Endothelial cell of umbilical vein (primary cell): ENCODE measurements around the gene SPATA3. TPM values are rescaled to one million over a fixed set of nuclear protein-coding genes. Genes with fewer than 3 reads are reported as not detected.

Experiments
- BruUV-seq: library from RNA; stranded (reverse); fragments of 400-500 nt; replicated peaks from 2 replicates; lab custom pipeline; 2021; lab: Mats Ljungman, UMichigan
- CTCF ChIA-PET: fragments of 300-600, 350-600 bp; sonication (Branson Sonifier 250); formaldehyde crosslinking; loops from one replicate; lab custom pipeline; 2021; ENCODE audit warnings: antibody characterized with exemption, inconsistent platforms; lab: Charles Lee
- POLR2A ChIA-PET: fragments of 300-600, 350-600 bp; sonication (Branson Sonifier 250); formaldehyde crosslinking; loops from one replicate; lab custom pipeline; 2021; ENCODE audit warnings: antibody characterized with exemption, inconsistent platforms; lab: Charles Lee
- DNase-seq: peaks from one replicate; pipeline ENCODE4 v3.0.0-alpha.2; 2011; ENCODE audit warnings: low read depth, low spot score
- FAIRE-seq: peaks from 2 replicates; lab custom pipeline; 2011; peaks lifted over from hg19 to GRCh38; lab: Jason Lieb, UNC
- H2AFZ ChIP-seq: 2 replicates; pipeline ENCODE4 v1.6.0; 2012; ENCODE audit warnings: low read depth, low read length, control low read depth, inconsistent platforms
- H3K27ac ChIP-seq: 2 replicates; pipeline ENCODE4 v1.5.1; 2011; ENCODE audit warnings: low read depth, mild to moderate bottlenecking, control low read depth, low read length, moderate library complexity; ENCODE audit not compliant: insufficient read depth
- H3K27me3 ChIP-seq, 2 experiments: 2 replicates each; pipeline versions ENCODE4 v1.6.0 to v1.6.1; 2011; ENCODE audit warnings: low read length in 2 of 2, mixed read lengths in 1 of 2; ENCODE audit not compliant: control insufficient read depth in 2 of 2, insufficient read depth in 2 of 2
- H3K36me3 ChIP-seq, 2 experiments: 2 replicates in 1 of 2; 3 replicates in 1 of 2; pipeline ENCODE4 v1.5.1; 2011; ENCODE audit warnings: low read length in 2 of 2, mild to moderate bottlenecking in 1 of 2, moderate library complexity in 1 of 2; ENCODE audit not compliant: control insufficient read depth in 2 of 2, insufficient read depth in 2 of 2; ENCODE audit errors: extremely low read depth in 1 of 2
- H3K4me1 ChIP-seq: 3 replicates; pipeline ENCODE4 v1.5.1; 2011; ENCODE audit warnings: mild to moderate bottlenecking, low read length; ENCODE audit not compliant: control insufficient read depth, insufficient read depth; ENCODE audit errors: extremely low read depth
- H3K4me2 ChIP-seq: 2 replicates; pipeline ENCODE4 v1.6.1; 2011; ENCODE audit warnings: low read length, control low read depth, mixed read lengths; ENCODE audit not compliant: insufficient read depth
- H3K4me3 ChIP-seq, 3 experiments: fragments of 200-600 bp in 1 of 3; sonication (generic), shearing (Covaris generic) in 1 of 3; replicated peaks in 1 of 3; 2 replicates each; pipeline ENCODE4 v1.5.1; 2011 to 2016; ENCODE audit warnings: control low read depth in 3 of 3, low read length in 3 of 3, mild to moderate bottlenecking in 2 of 3, inconsistent platforms in 1 of 3, low read depth in 1 of 3, moderate library complexity in 1 of 3; ENCODE audit not compliant: insufficient read depth in 1 of 3
- H3K79me2 ChIP-seq: 2 replicates; pipeline ENCODE4 v1.6.0; 2012; ENCODE audit warnings: low read length, inconsistent platforms; ENCODE audit not compliant: control insufficient read depth, insufficient read depth
- H3K9ac ChIP-seq: replicated peaks from 2 replicates; pipeline ENCODE3; 2011; ENCODE audit warnings: low read length, control low read depth; ENCODE audit not compliant: insufficient read depth; ENCODE audit errors: extremely low read depth
- H3K9me1 ChIP-seq: replicated peaks from 3 replicates; pipeline ENCODE4 v1.6.0; 2011; ENCODE audit warnings: mild to moderate bottlenecking, low read length; ENCODE audit not compliant: control insufficient read depth, insufficient read depth; ENCODE audit errors: extremely low read depth
- H3K9me3 ChIP-seq: replicated peaks from 2 replicates; pipeline ENCODE4 v1.5.1; 2012; ENCODE audit warnings: low read length, inconsistent platforms; ENCODE audit not compliant: control insufficient read depth, insufficient read depth
- H4K20me1 ChIP-seq: replicated peaks from 2 replicates; pipeline ENCODE3; 2011; ENCODE audit warnings: mild to moderate bottlenecking, low read length; ENCODE audit not compliant: control insufficient read depth, insufficient read depth; ENCODE audit errors: extremely low read depth
- CTCF ChIP-seq, 2 donors: IDR thresholded peaks; 1 replicate in 1 of 2; 2 replicates in 1 of 2; pipeline ENCODE4 v1.5.1; 2011; ENCODE audit warnings: low read length in 2 of 2, mild to moderate bottlenecking in 2 of 2, moderate library complexity in 2 of 2, control low read depth in 1 of 2, inconsistent platforms in 1 of 2, low read depth in 1 of 2; ENCODE audit not compliant: insufficient read depth in 1 of 2; ENCODE audit errors: extremely low read depth in 1 of 2
- EZH2 ChIP-seq: IDR thresholded peaks from 2 replicates; pipeline ENCODE4 v1.6.1; 2012; ENCODE audit warnings: borderline replicate concordance, low read depth, mild to moderate bottlenecking, moderate library complexity, low read length, inconsistent platforms; ENCODE audit not compliant: severe bottlenecking
- FOS ChIP-seq: IDR thresholded peaks from 2 replicates; pipeline ENCODE4 v1.6.1; 2011; ENCODE audit warnings: mild to moderate bottlenecking, low read length, moderate library complexity, borderline replicate concordance; ENCODE audit not compliant: insufficient read depth
- GATA2 ChIP-seq: IDR thresholded peaks from 2 replicates; pipeline ENCODE4 v1.7.0; 2011; ENCODE audit warnings: low read depth, mild to moderate bottlenecking, moderate library complexity, mixed read lengths, low read length; ENCODE audit not compliant: insufficient read length, insufficient read depth
- JUN ChIP-seq: IDR thresholded peaks from 2 replicates; pipeline ENCODE4 v1.6.1; 2011; ENCODE audit warnings: borderline replicate concordance, low read depth; ENCODE audit not compliant: insufficient read length, insufficient read depth
- MAX ChIP-seq: IDR thresholded peaks from 2 replicates; pipeline ENCODE4 v1.6.1; 2011; ENCODE audit not compliant: insufficient read depth, insufficient read length
- MYC ChIP-seq: IDR thresholded peaks from one replicate; pipeline ENCODE4 v1.6.1; 2011; ENCODE audit warnings: mild to moderate bottlenecking, low read depth, low read length
- POLR2A ChIP-seq: IDR thresholded peaks from 2 replicates; pipeline ENCODE4 v1.6.1; 2012; ENCODE audit warnings: low read depth, mild to moderate bottlenecking, control low read depth, low read length
- POLR2AphosphoS5 ChIP-seq: IDR thresholded peaks from 2 replicates; pipeline ENCODE4 v1.6.1; 2012; ENCODE audit warnings: low read depth, mild to moderate bottlenecking, control low read depth, low read length, moderate library complexity; ENCODE audit not compliant: insufficient read depth
- dilution Hi-C: fragments of 300-500 bp; cut with MboI; formaldehyde crosslinking; loops from one replicate; pipeline ENCODE4 v1.15.0; 2019; ENCODE audit warnings: low sequenced_read_pairs; ENCODE audit not compliant: extremely low pct_ligation_motif_present
- intact Hi-C: fragments of 100-400 bp; cut with micrococcal nuclease; formaldehyde crosslinking; loops from one replicate; pipeline ENCODE4 v1.10.0; 2022
- polyA plus RNA-seq, 4 experiments: library from polyadenylated mRNA; depleted of rRNA in 3 of 4; stranded (reverse) in 3 of 4; unstranded in 1 of 4; fragments of >200 nt; gene quantifications; 2 replicates each; pipeline versions ENCODE4 v1.2.1 to v1.2.3, GENCODE V29; 2011 to 2012; ENCODE audit warnings: missing spikeins in 1 of 4
- total RNA-seq: library from RNA; stranded (reverse); gene quantifications from 2 replicates; pipeline ENCODE4 v1.2.3, GENCODE V29; 2021

Gene SPATA3
- total and polyA plus RNA-seq, 2 donors (not counting 3 experiments of a cell fraction or from before 2014, with no cell fraction given) = not detected

- Histone ChIP-seq H3K4me3 (no peak overlapping the region), H3K9me3 (no peaks in the 10 kb centered on the region), H4K20me1 (no peaks in the 10 kb centered on the region), H3K27me3 (peaks cover 7 to 9% of the 10 kb centered on the region in 2 experiments), H3K79me2 (no peaks in the 10 kb centered on the region), H3K9me1 (no peaks in the 10 kb centered on the region), H3K27ac (no peak overlapping the region), H3K4me1 (no peaks in the 10 kb centered on the region), H3K4me2 (no peak overlapping the region), H2AFZ (no peak overlapping the region), H3K9ac (no peak overlapping the region), H3K36me3 (no peaks in the 10 kb centered on the region)
- dilution Hi-C loops (no loop called here), intact Hi-C loops (no loop called here)
- no TSS peak for BruUV-seq
- no peak for TF ChIP-seq GATA2
- no peak for TF ChIP-seq POLR2A
- no peak for TF ChIP-seq FOS
- no peak for TF ChIP-seq JUN
- no peak for TF ChIP-seq POLR2AphosphoS5
- no peak for TF ChIP-seq MAX
- TF ChIP-seq EZH2 = no peak
- TF ChIP-seq MYC = no peak
- TF ChIP-seq CTCF (IDR thresholded peaks at IDR 0.05; ENCODE audit: extremely low read depth in 1 of 2, insufficient read depth in 1 of 2, low read depth in 1 of 2, low read length in 2 of 2) = no peak
- CTCF ChIA-PET = no interaction called here
- DNase-seq = no peak
- no peak for FAIRE-seq
- POLR2A ChIA-PET = no interaction called here
These were observed 17.9 kb downstream of the SPATA3 start for GRCh38 chr2:231013820-231014219.
